Effector memory CD4-positive, alpha-beta T cell (primary cell): Measurements from ENCODE around the gene GRIK3.
"Not testable (repeated sequence)": the region's sequence is repeated elsewhere in the genome, so short reads cannot be mapped to it uniquely, and the experiment has no call there.

Source experiments
- DNase-seq, 3 donors: peaks; one replicate each; pipeline ENCODE4 v3.0.0-alpha.2; 2020
- H3K27ac ChIP-seq: 2 replicates; pipeline ENCODE4 v1.7.0; 2013; ENCODE audit warnings: mild to moderate bottlenecking, low read length, moderate library complexity; ENCODE audit not compliant: insufficient read depth, poor library complexity, severe bottlenecking
- H3K27me3 ChIP-seq: replicated peaks from 2 replicates; pipeline ENCODE4 v1.7.0; 2013; ENCODE audit warnings: mild to moderate bottlenecking, low read length; ENCODE audit not compliant: insufficient read depth, control insufficient read depth, poor library complexity, severe bottlenecking
- H3K36me3 ChIP-seq: 2 replicates; pipeline ENCODE4 v1.7.0; 2013; ENCODE audit warnings: mild to moderate bottlenecking, low read length, moderate library complexity; ENCODE audit not compliant: control insufficient read depth, insufficient read depth
- H3K4me1 ChIP-seq: 2 replicates; pipeline ENCODE4 v1.7.0; 2013; ENCODE audit warnings: low read length, mild to moderate bottlenecking; ENCODE audit not compliant: control insufficient read depth, insufficient read depth, poor library complexity, severe bottlenecking
- H3K4me3 ChIP-seq: 2 replicates; pipeline ENCODE4 v1.7.0; 2013; ENCODE audit warnings: low read length, low read depth, mild to moderate bottlenecking; ENCODE audit not compliant: insufficient read depth, poor library complexity, severe bottlenecking
- H3K9me3 ChIP-seq: 2 replicates; pipeline ENCODE4 v1.7.0; 2013; ENCODE audit warnings: mild to moderate bottlenecking, low read length, moderate library complexity; ENCODE audit not compliant: control insufficient read depth
- total RNA-seq, 3 donors: gene quantifications; one replicate each; lab custom pipeline; 2026; lab: John Stamatoyannopoulos, UW

GRIK3 gene
- 0 reads per million in 3 donors for total RNA-seq

GRCh38 chr1:37034121-37035013, at the start of gene GRIK3:
GRIK3 (minus strand) TSS chr1:37034515; CDS start chr1:37034108, 407 bp downstream.
- no peaks in the 10 kb centered on the region for H3K36me3 ChIP-seq
- no peaks in the 10 kb centered on the region for H3K4me1 ChIP-seq
- H3K9me3 ChIP-seq = no peaks in the 10 kb centered on the region
- H3K4me3 ChIP-seq = no peak within 1 kb of the TSS
- no peak within 1 kb of the TSS for H3K27ac ChIP-seq
- H3K27me3 ChIP-seq = peaks cover 28% of the 10 kb centered on the region
- no peak for DNase-seq

- H3K9me3 ChIP-seq = no peaks in the 10 kb centered on the region
- H3K36me3 ChIP-seq = no peaks in the 10 kb centered on the region
- no peaks in the 10 kb centered on the region for H3K4me1 ChIP-seq
- no peaks in the 10 kb centered on the region for H3K27me3 ChIP-seq
- no peak for DNase-seq
- H3K4me3 ChIP-seq = no peak overlapping the region
- H3K27ac ChIP-seq = no peak overlapping the region
Observed at GRCh38 chr1:37084013-37084412, 49.7 kb upstream of the GRIK3 start.

GRCh38 chr1:37083603-37084002, 49.3 kb upstream of the GRIK3 start:
- no peaks in the 10 kb centered on the region for H3K27me3 ChIP-seq
- H3K27ac ChIP-seq = no peak overlapping the region
- H3K36me3 ChIP-seq = no peaks in the 10 kb centered on the region
- H3K4me1 ChIP-seq = no peaks in the 10 kb centered on the region
- H3K4me3 ChIP-seq = no peak overlapping the region
- no peak for DNase-seq
- no peaks in the 10 kb centered on the region for H3K9me3 ChIP-seq

GRCh38 chr1:37080296-37080986, 46.1 kb upstream of the GRIK3 start:
- not testable (repeated sequence) for H3K9me3 ChIP-seq, H3K27me3 ChIP-seq, H3K36me3 ChIP-seq, DNase-seq, H3K27ac ChIP-seq, H3K4me1 ChIP-seq, H3K4me3 ChIP-seq

GRCh38 chr1:37078866-37079265, 44.6 kb upstream of the GRIK3 start:
- H3K9me3 ChIP-seq = no peaks in the 10 kb centered on the region
- H3K4me1 ChIP-seq = no peaks in the 10 kb centered on the region
- DNase-seq = no peak
- no peaks in the 10 kb centered on the region for H3K27me3 ChIP-seq
- H3K27ac ChIP-seq = no peak overlapping the region
- no peak overlapping the region for H3K4me3 ChIP-seq
- H3K36me3 ChIP-seq = no peaks in the 10 kb centered on the region

GRCh38 chr1:37076168-37076567, 41.9 kb upstream of the GRIK3 start:
- H3K27me3 ChIP-seq = no peaks in the 10 kb centered on the region
- no peaks in the 10 kb centered on the region for H3K36me3 ChIP-seq
- no peak for DNase-seq
- no peak overlapping the region for H3K27ac ChIP-seq
- H3K9me3 ChIP-seq = no peaks in the 10 kb centered on the region
- no peak overlapping the region for H3K4me3 ChIP-seq
- H3K4me1 ChIP-seq = no peaks in the 10 kb centered on the region

GRCh38 chr1:37073854-37074379, 39.6 kb upstream of the GRIK3 start:
- Histone ChIP-seq H3K4me3 (no peak overlapping the region), H3K9me3 (no peaks in the 10 kb centered on the region), H3K4me1 (no peaks in the 10 kb centered on the region), H3K27me3 (no peaks in the 10 kb centered on the region), H3K36me3 (no peaks in the 10 kb centered on the region), H3K27ac (no peak overlapping the region)
- no peak for DNase-seq

- Histone ChIP-seq H3K9me3 (no peaks in the 10 kb centered on the region), H3K4me3 (no peak overlapping the region), H3K36me3 (no peaks in the 10 kb centered on the region), H3K4me1 (no peaks in the 10 kb centered on the region), H3K27me3 (no peaks in the 10 kb centered on the region), H3K27ac (no peak overlapping the region)
- no peak for DNase-seq
Observed at GRCh38 chr1:37073152-37073853, 39.0 kb upstream of the GRIK3 start.

- Histone ChIP-seq H3K36me3 (no peaks in the 10 kb centered on the region), H3K27me3 (no peaks in the 10 kb centered on the region), H3K27ac (no peak overlapping the region), H3K4me3 (no peak overlapping the region), H3K4me1 (no peaks in the 10 kb centered on the region), H3K9me3 (no peaks in the 10 kb centered on the region)
- no peak for DNase-seq
Observed at GRCh38 chr1:37071829-37072228, 37.5 kb upstream of the GRIK3 start.
